GM23248 (cell line): ENCODE measurements around the gene SMC4.

Experiments used
- EZH2 ChIP-seq: fragments of 200-600 bp; sonication (generic); IDR thresholded peaks from 2 replicates; pipeline ENCODE4 v1.6.1; 2018; ENCODE audit warnings: antibody characterized with exemption, mild to moderate bottlenecking; ENCODE audit not compliant: insufficient read depth, poor library complexity, severe bottlenecking
- EZH2phosphoT487 ChIP-seq: fragments of 200-600 bp; sonication (generic); IDR thresholded peaks from 2 replicates; pipeline ENCODE4 v1.6.1; 2018; ENCODE audit warnings: antibody characterized with exemption, moderate library complexity, mild to moderate bottlenecking, low read depth; ENCODE audit not compliant: insufficient read depth

- TF ChIP-seq EZH2 (no peak), EZH2phosphoT487 (no peak)
These were observed 64.9 kb downstream of the SMC4 start for GRCh38 chr3:160464321-160464720.
